Measurements from ENCODE around the gene PRSS23.
"Not testable (repeated sequence)": the region's sequence is repeated elsewhere in the genome, so short reads cannot be mapped to it uniquely, and the experiment has no call there.

PRSS23 gene, protein sequence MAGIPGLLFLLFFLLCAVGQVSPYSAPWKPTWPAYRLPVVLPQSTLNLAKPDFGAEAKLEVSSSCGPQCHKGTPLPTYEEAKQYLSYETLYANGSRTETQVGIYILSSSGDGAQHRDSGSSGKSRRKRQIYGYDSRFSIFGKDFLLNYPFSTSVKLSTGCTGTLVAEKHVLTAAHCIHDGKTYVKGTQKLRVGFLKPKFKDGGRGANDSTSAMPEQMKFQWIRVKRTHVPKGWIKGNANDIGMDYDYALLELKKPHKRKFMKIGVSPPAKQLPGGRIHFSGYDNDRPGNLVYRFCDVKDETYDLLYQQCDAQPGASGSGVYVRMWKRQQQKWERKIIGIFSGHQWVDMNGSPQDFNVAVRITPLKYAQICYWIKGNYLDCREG

DNA sequence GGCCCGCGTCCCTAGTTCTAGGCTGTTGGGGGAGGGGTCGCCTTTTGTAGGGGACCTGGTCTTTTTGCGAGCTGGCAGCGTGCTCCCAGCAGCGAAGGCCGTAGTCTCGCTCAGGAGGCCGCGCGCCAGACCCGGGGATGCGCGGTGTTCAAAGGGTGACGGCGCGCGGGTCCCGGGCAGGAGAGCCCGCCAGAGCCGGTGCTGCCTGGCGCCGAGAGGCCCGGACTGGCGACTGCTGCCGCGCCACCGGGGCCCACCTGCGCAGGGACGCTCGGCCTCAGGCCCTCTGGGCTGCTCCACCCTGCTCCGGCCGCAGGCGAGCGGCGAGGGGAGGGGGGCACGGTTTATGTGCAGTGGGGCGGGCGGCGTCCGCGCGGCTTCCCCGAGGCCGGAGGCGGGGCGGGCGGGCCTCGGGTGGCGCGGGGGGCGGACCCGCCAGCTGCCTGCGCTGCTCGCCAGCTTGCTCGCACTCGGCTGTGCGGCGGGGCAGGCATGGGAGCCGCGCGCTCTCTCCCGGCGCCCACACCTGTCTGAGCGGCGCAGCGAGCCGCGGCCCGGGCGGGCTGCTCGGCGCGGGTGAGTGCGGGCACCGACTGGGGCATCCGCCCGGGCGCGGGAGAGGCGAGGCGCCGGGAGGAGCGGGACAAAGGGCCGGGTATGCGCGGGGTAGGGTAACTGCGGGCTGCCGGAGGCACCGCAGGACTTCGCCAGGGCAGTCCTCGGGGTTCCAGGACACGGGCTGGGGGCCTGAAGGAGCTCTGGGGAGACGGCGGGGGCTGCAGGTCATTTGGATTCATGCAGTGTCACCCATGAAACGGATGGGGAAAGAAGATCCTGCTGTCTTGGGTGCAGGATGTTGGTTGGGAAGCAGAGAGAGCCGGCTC lies at the start of gene PRSS23:
Gene PRSS23 (plus strand): TSS at position 467 of the 884 bp plus-strand sequence. CDS start 7,102 bp downstream, outside the sequence.
- peaks cover 53% of the 10 kb centered on the region for H3K27me3 Mint-ChIP-seq
- no peak within 1 kb of the TSS for H3K27ac Mint-ChIP-seq
- H3K4me3 Mint-ChIP-seq = peak within 1 kb of the TSS; percentile 68
- no peaks in the 10 kb centered on the region for H3K36me3 Mint-ChIP-seq
- no peaks in the 10 kb centered on the region for H3K9me3 Mint-ChIP-seq
- DNase-seq = peak; percentile 49
- H3K4me1 Mint-ChIP-seq = peaks cover 28% of the 10 kb centered on the region
- CTCF ChIA-PET = interaction anchor here (1.2 to 3.7 kb wide), 3 partner anchors 25 to 344 kb away, joined by 4 to 14 read pairs (median 4); no protein-coding TSS in a partner anchor

DNA sequence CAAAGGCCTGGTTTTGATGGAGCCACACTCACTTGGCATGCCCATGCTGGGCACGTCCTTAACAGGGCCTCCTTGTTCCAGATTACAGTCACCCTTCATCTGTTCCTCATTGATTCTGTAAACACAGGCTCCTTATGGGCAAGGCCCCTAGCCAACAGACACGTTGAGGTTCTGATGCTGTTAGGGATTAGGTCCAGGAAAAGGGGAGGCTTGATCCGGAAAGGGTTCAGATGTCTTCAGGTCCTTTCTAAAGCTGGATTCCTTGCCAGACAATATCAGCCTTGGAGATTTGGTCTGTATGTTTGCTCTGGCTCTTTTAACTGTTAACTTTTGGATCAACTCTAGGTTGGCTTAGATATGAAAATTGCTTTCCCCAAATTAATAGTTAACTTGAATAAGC lies 46.9 kb upstream of the PRSS23 start:
- Mint-ChIP-seq H3K27me3 (no peaks in the 10 kb centered on the region), H3K4me3 (no peak overlapping the region), H3K4me1 (no peaks in the 10 kb centered on the region), H3K9me3 (no peaks in the 10 kb centered on the region), H3K36me3 (no peaks in the 10 kb centered on the region), H3K27ac (no peak overlapping the region)
- no peak for DNase-seq
- CTCF ChIA-PET = no interaction called here

DNA sequence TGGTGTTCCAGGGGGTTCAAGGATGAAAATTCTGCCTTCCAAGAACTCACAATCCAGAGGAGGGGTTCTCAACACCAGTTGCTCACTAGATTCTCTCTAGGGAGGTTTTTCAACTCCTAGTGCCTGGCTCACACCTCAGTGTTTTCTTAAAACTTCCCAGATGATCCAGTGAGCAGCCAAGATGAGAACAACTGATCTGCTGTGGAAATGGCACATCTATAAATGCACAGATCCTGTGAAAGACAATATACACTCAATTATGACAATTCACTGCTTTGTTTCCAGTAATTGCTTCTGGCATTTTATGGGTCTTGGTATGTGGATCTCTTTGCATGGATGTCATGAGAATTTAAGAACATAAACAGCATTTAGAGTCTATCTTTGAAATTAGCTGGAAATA lies 45.2 kb upstream of the PRSS23 start:
- no peak for DNase-seq
- Mint-ChIP-seq H3K27me3 (no peaks in the 10 kb centered on the region), H3K9me3 (no peaks in the 10 kb centered on the region), H3K4me1 (no peaks in the 10 kb centered on the region), H3K27ac (no peak overlapping the region), H3K4me3 (no peak overlapping the region), H3K36me3 (no peaks in the 10 kb centered on the region)
- CTCF ChIA-PET = no interaction called here

DNA sequence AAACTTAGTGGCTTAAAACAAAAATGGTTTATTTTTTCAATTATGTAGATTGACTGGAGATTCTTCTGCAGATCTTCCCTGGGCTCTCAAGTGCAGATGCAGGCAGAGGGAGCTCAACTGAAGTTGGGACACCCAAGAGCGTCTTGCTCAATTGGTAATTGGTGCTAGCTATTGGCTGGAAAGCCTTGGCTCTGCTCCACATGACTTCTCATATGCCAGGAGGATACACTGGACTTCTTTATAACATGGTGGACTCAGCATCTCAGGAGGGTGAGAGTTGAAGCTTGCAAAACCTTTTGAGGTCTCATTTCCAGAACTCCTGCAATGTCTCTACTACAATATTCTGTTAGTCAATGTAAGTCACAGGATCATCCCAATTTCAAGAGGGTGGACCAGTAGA lies 42.2 kb upstream of the PRSS23 start:
- Mint-ChIP-seq H3K36me3 (no peaks in the 10 kb centered on the region), H3K4me1 (no peaks in the 10 kb centered on the region), H3K27me3 (no peaks in the 10 kb centered on the region), H3K9me3 (no peaks in the 10 kb centered on the region), H3K27ac (no peak overlapping the region), H3K4me3 (no peak overlapping the region)
- DNase-seq = no peak
- CTCF ChIA-PET = no interaction called here

DNA sequence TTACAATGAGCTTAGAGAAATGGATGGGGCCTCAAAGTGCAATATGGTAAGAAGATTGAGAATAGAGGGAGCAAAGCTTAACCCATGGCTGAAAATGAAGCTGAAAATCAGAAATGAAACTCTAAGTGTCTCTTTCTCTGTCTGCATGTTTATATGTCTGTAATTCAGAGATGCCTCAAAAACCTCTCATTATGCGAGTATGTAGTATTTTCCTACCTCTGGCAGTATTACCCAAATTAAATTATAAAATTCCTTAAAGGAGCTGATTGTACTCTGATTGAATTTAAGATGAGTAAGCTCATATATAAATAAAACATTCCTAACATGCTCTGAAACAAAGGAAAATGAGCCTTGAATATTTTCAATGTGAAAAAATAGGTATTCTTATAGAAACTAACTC lies 39.8 kb upstream of the PRSS23 start:
- H3K27me3 Mint-ChIP-seq = peaks cover 4% of the 10 kb centered on the region
- no peak for DNase-seq
- CTCF ChIA-PET = interaction anchor here (0.8 kb wide), 1 partner anchor 15 kb away, joined by 3 read pairs; no protein-coding TSS in a partner anchor
- H3K36me3 Mint-ChIP-seq = no peaks in the 10 kb centered on the region
- no peaks in the 10 kb centered on the region for H3K4me1 Mint-ChIP-seq
- H3K27ac Mint-ChIP-seq = no peak overlapping the region
- no peak overlapping the region for H3K4me3 Mint-ChIP-seq
- no peaks in the 10 kb centered on the region for H3K9me3 Mint-ChIP-seq

DNA sequence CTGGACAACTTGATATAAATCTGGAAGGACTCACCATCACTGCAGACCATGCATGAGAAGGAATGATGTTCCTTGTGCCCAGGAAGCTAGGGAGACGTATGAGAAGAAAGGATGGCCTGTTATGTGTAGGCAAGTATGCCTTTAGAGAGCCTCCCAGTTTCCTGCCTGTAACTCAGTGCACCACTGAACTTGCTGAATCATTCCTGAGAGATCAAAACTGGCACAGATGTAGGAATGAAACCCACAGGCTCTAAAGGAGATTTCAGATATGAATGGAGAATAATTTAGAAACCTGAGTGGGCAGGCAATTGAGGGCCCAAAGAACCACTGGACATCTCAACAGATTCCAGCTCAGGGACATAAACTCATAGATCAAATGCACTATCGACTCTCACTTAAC lies 38.4 kb upstream of the PRSS23 start:
- H3K27ac Mint-ChIP-seq = no peak overlapping the region
- H3K4me1 Mint-ChIP-seq = no peaks in the 10 kb centered on the region
- CTCF ChIA-PET = no interaction called here
- no peaks in the 10 kb centered on the region for H3K9me3 Mint-ChIP-seq
- peaks cover 8% of the 10 kb centered on the region for H3K27me3 Mint-ChIP-seq
- no peak for DNase-seq
- no peaks in the 10 kb centered on the region for H3K36me3 Mint-ChIP-seq
- no peak overlapping the region for H3K4me3 Mint-ChIP-seq

DNA sequence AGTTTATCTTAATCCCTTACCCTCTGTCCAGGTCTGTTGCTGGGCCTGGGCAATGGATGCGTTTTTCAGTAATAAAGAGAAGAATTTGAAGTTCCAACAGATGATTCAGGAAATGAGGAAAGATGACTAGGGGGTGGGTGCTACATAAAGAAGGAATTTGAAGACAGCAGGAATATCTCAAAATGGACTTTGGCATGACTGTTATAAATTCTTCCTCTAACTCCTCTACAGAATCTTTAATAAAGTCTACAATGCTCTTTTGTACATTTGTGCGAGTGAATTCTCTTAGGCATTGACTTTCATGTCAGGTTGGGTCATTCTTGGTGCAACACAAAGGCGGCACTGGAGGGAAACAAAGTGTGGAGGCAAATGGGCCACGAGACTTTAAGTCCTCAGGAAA lies 35.1 kb upstream of the PRSS23 start:
- H3K36me3 Mint-ChIP-seq = no peaks in the 10 kb centered on the region
- no peak overlapping the region for H3K27ac Mint-ChIP-seq
- CTCF ChIA-PET = no interaction called here
- no peak overlapping the region for H3K4me3 Mint-ChIP-seq
- H3K9me3 Mint-ChIP-seq = no peaks in the 10 kb centered on the region
- no peaks in the 10 kb centered on the region for H3K4me1 Mint-ChIP-seq
- no peak for DNase-seq
- peaks cover 8% of the 10 kb centered on the region for H3K27me3 Mint-ChIP-seq

DNA sequence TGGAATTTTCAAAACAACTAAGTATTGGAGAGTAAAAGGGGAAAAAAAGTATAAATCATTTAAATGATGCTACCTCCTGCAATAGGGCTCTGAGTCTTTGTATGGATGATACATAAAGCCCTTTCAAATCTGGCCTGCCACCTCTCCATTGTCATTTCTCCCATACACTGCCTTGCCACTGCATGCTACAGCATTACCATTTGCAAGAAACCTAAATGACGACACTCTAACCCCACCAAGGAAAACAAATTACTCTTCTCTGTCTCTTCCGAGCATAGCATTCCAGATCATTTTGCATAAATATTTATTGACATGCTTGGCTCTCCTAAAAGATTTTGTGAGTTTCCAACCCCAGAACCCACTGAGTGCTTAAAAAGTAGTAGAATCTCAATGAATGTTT lies 34.5 kb upstream of the PRSS23 start:
- CTCF ChIA-PET = no interaction called here
- no peaks in the 10 kb centered on the region for H3K4me1 Mint-ChIP-seq
- no peaks in the 10 kb centered on the region for H3K36me3 Mint-ChIP-seq
- H3K27ac Mint-ChIP-seq = no peak overlapping the region
- no peak for DNase-seq
- no peak overlapping the region for H3K4me3 Mint-ChIP-seq
- H3K9me3 Mint-ChIP-seq = no peaks in the 10 kb centered on the region
- H3K27me3 Mint-ChIP-seq = peaks cover 8% of the 10 kb centered on the region

DNA sequence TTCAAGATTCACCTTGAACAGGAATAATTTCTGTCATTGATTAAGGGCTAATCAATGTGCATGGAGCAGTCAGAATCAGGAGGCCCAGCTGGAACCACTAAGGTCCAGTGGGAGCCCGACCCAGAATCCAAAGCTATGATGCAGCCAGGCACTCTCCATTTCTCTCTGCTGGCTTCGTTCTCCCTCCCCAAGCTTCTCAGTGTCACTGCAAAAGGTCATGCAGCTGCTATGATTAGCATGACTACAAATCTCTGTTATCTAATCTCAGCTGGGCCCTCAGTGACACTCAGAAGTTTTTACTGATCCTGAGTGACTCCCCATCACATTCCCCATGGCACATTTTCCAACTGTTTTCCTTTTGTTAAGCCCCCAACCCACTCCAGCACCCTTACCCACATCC lies 31.1 kb upstream of the PRSS23 start:
- H3K4me1 Mint-ChIP-seq = no peaks in the 10 kb centered on the region
- H3K36me3 Mint-ChIP-seq = no peaks in the 10 kb centered on the region
- no peak overlapping the region for H3K27ac Mint-ChIP-seq

DNA sequence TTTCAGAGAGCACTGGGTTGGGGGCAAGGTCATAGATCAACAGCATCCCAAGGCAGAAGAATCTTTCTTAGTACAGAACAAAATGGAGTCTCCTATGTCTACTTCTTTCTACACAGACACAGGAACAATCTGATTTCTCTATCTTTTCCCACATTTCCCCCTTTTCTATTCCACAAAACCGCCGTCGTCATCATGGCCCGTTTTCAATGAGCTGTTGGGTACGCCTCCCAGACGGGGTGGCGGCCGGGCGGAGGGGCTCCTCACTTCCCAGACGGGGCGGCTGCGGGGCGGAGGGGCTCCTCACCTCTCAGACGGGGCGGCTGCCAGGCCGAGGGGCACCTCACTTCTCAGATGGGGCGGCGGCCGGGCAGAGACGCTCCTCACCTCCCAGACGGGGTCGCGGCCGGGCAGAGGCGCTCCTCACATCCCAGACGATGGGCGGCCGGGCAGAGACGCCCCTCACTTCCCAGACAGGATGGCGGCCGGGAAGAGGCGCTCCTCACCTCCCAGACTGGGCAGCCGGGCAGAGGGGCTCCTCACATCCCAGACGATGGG lies 29.8 kb upstream of the PRSS23 start:
- H3K27ac Mint-ChIP-seq, H3K4me1 Mint-ChIP-seq, H3K36me3 Mint-ChIP-seq, H3K4me3 Mint-ChIP-seq, CTCF ChIA-PET, H3K27me3 Mint-ChIP-seq, H3K9me3 Mint-ChIP-seq, DNase-seq: not testable (repeated sequence)

More for the DNA sequence above, 31.1 kb upstream of the PRSS23 start:
- CTCF ChIA-PET = no interaction called here
- no peak for DNase-seq
- Mint-ChIP-seq H3K9me3 (no peaks in the 10 kb centered on the region), H3K27me3 (peaks cover 4% of the 10 kb centered on the region), H3K4me3 (no peak overlapping the region)

DNA sequence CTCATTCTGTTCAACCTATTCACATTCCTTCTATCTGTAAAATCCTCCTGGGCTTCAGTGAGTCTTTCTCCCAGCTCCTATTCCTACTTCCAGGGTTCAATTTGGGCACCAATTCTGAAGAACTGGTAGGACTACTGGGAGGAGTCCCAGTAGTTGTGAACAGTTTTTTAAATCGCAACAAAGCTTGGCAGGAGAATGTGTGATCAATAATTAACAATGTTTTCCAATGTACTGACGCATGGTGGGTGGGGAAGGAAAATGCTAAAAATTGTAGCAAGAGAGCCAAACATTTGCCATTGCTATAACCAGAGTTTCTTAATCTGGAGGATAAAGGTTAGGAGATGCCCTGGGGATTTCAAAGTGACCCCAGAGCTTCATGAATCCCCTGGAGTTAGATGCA lies 27.3 kb upstream of the PRSS23 start:
- DNase-seq = no peak
- CTCF ChIA-PET = no interaction called here
- Mint-ChIP-seq H3K27ac (no peak overlapping the region), H3K36me3 (no peaks in the 10 kb centered on the region), H3K9me3 (no peaks in the 10 kb centered on the region), H3K27me3 (no peaks in the 10 kb centered on the region), H3K4me1 (no peaks in the 10 kb centered on the region), H3K4me3 (no peak overlapping the region)

DNA sequence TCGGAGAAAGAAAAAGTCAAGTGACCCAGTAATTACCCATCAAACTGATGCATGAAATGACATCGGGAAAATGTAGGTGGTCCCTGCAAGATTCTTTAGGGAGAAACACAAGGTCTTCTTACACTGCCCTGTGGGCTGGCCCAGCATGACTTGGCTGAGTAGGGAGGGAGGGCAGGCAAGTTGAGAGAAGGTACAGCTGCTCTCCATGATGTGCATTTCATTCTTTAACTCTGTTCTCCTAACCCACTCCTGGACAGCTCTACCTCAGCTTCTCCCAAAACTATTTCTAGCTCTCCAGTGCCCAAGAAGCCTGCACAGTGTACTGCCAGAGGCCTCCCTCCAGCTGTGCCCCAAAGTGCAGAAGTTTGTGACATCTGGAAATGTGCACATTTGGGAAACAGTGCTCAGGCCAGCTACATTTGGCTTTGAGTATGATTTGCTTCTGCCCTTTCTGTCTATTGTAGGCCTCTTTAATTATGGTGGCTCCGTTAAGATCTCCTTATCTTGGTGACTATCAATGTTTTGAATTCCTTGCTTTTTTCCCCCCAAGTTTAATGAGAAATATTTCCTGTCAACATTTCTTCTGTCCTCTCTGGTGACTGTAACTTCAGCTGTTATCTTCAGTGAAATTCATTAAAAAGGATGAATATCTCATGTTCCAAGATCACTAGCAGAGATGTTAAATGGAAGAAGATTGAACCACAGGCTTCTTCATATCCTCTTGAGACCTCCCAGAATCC lies 26.7 kb upstream of the PRSS23 start:
- Mint-ChIP-seq H3K4me3 (no peak overlapping the region), H3K27me3 (no peaks in the 10 kb centered on the region), H3K36me3 (no peaks in the 10 kb centered on the region), H3K9me3 (no peaks in the 10 kb centered on the region), H3K4me1 (no peaks in the 10 kb centered on the region), H3K27ac (no peak overlapping the region)
- no peak for DNase-seq
- CTCF ChIA-PET = no interaction called here

DNA sequence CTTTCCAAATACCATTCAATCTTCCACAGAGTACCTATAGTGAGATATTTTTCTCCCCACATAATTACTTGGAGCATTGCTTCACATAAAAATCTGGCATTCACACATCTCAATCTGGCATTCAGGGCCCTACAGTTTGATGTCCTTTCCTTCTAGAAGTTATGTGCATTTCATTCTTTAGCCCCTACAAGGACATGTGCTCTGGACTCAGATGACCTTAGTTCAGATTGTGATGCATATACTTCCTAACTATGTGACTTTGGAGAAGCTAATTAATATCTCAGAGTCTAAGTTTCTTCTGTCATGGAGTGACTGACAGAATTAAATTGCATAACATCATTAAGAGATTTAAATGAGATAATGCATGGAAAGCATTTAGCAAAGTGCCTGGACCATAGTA lies 25.9 kb upstream of the PRSS23 start:
- H3K27ac Mint-ChIP-seq = no peak overlapping the region
- no peaks in the 10 kb centered on the region for H3K4me1 Mint-ChIP-seq
- no peaks in the 10 kb centered on the region for H3K9me3 Mint-ChIP-seq
- CTCF ChIA-PET = no interaction called here
- peaks cover 2% of the 10 kb centered on the region for H3K27me3 Mint-ChIP-seq
- no peak for DNase-seq
- H3K36me3 Mint-ChIP-seq = no peaks in the 10 kb centered on the region
- H3K4me3 Mint-ChIP-seq = no peak overlapping the region

DNA sequence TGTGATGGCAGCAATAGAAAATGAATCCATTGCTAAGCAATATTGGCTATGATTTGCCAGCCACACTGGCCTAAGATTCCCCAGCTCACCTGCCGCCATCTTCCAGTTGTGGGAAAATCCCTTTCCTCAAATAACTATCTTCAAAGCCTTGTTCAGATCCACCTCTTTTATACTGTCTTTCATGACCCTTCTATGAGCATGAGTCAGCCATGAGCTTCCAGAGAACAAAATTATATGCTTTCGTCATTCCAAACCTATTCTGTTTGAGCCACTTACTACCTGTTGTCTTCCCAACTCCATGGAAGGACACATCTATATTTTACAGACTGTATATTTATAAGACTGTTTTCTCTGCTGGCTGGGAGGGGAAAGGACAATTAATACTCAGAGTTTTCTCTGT lies 25.0 kb upstream of the PRSS23 start:
- Mint-ChIP-seq H3K4me1 (no peaks in the 10 kb centered on the region), H3K27ac (no peak overlapping the region), H3K9me3 (no peaks in the 10 kb centered on the region), H3K36me3 (no peaks in the 10 kb centered on the region), H3K4me3 (no peak overlapping the region), H3K27me3 (peaks cover 7% of the 10 kb centered on the region)
- CTCF ChIA-PET = interaction anchor here (0.9 kb wide), 2 partner anchors 14 to 24 kb away, joined by 3 to 4 read pairs; no protein-coding TSS in a partner anchor
- DNase-seq = no peak
